Stomach (tissue), 4 donors: ENCODE results near the gene ACBD3.

Experiments
- CTCF ChIP-seq, 7 experiments: fragments of 450-650 bp in 4 of 7; fragments of 200-600 bp in 3 of 7; sonication (generic) in 3 of 7; IDR thresholded peaks; one replicate each; pipeline ENCODE4 v1.5.1; 2016 to 2019; ENCODE audit warnings: antibody characterized with exemption in 7 of 7, control low read depth in 2 of 7, mild to moderate bottlenecking in 1 of 7
- POLR2A ChIP-seq, 4 donors: fragments of 450-650 bp; IDR thresholded peaks; one replicate each; pipeline ENCODE4 v1.6.1; 2016; ENCODE audit warnings: antibody characterized with exemption in 4 of 4, control low read depth in 2 of 4, mild to moderate bottlenecking in 1 of 4, moderate library complexity in 1 of 4
- POLR2AphosphoS5 ChIP-seq, 3 donors: sonication (generic); formaldehyde crosslinking; IDR thresholded peaks; one replicate each; pipeline ENCODE4 v1.6.1; 2016; ENCODE audit warnings: antibody characterized with exemption in 3 of 3

- no peak for TF ChIP-seq POLR2A (IDR thresholded peaks at IDR 0.05)
- TF ChIP-seq CTCF (IDR thresholded peaks at IDR 0.05): no peak
- no peak for TF ChIP-seq POLR2AphosphoS5 (IDR thresholded peaks at IDR 0.05)
Measured at GRCh38 chr1:226107471-226108460, 78.8 kb downstream of the ACBD3 start.
